Karpas-422 (cell line): ENCODE data around the gene MXD1. TPM values are rescaled to one million over a fixed set of nuclear protein-coding genes. Genes with fewer than 3 reads are reported as not detected.

Source experiments
- DNase-seq: peaks from one replicate; pipeline ENCODE4 v3.0.0-alpha.2; 2015
- H2AFZ ChIP-seq: fragments of 200-600 bp; sonication (generic); 2 replicates; pipeline ENCODE4 v1.6.1; 2014; ENCODE audit warnings: antibody characterized with exemption, low read length, mixed read lengths
- H3K27ac ChIP-seq: fragments of 200-600 bp; sonication (generic); 2 replicates; pipeline ENCODE4 v1.5.1; 2014; ENCODE audit warnings: mild to moderate bottlenecking, low read length, moderate library complexity
- H3K27me3 ChIP-seq: fragments of 200-600 bp; sonication (generic); 2 replicates; pipeline ENCODE4 v1.6.1; 2014; ENCODE audit warnings: low read length, mixed read lengths
- H3K36me3 ChIP-seq: fragments of 200-600 bp; sonication (generic); 2 replicates; pipeline ENCODE4 v1.6.1; 2014; ENCODE audit warnings: low read length, mixed read lengths; ENCODE audit not compliant: insufficient read depth
- H3K4me1 ChIP-seq: fragments of 200-600 bp; sonication (generic); 2 replicates; pipeline ENCODE4 v1.6.1; 2014; ENCODE audit warnings: mild to moderate bottlenecking, low read length, mixed read lengths
- H3K4me2 ChIP-seq: fragments of 200-600 bp; sonication (generic); 2 replicates; pipeline ENCODE4 v1.6.1; 2014; ENCODE audit warnings: low read length, low read depth, mild to moderate bottlenecking; ENCODE audit not compliant: poor library complexity, severe bottlenecking
- H3K4me3 ChIP-seq: fragments of 200-600 bp; sonication (generic); 2 replicates; pipeline ENCODE4 v1.5.1; 2014; ENCODE audit warnings: mild to moderate bottlenecking, antibody characterized with exemption, low read length, mixed read lengths
- H3K79me2 ChIP-seq: fragments of 200-600 bp; sonication (generic); 2 replicates; pipeline ENCODE4 v1.6.1; 2014; ENCODE audit warnings: mild to moderate bottlenecking, low read length, mixed read lengths
- H3K9ac ChIP-seq: fragments of 200-600 bp; sonication (generic); 2 replicates; pipeline ENCODE4 v1.6.0; 2014; ENCODE audit warnings: low read length
- H3K9me2 ChIP-seq: fragments of 200-600 bp; sonication (generic), shearing (Covaris generic); replicated peaks from 2 replicates; pipeline ENCODE4 v1.6.0; 2014; ENCODE audit warnings: mild to moderate bottlenecking, low read length, moderate library complexity; ENCODE audit not compliant: insufficient read depth
- H3K9me3 ChIP-seq: fragments of 300-700, 200-600 bp; sonication (generic); 2 replicates; pipeline ENCODE4 v1.6.1; 2014; ENCODE audit warnings: low read length, mixed read lengths
- H4K20me1 ChIP-seq: fragments of 200-600 bp; sonication (generic); 2 replicates; pipeline ENCODE4 v1.6.1; 2014; ENCODE audit warnings: mild to moderate bottlenecking, antibody characterized with exemption, low read length, low read depth; ENCODE audit not compliant: insufficient read depth
- total RNA-seq: library from RNA; depleted of rRNA; stranded (reverse); fragments of >200 nt; shearing (Covaris generic); gene quantifications from 2 replicates; pipeline ENCODE4 v1.2.3, GENCODE V29; 2014; ENCODE audit warnings: low replicate concordance

MXD1 gene
- total RNA-seq, 1 experiment from 2014 or later = 29.3 TPM

DNA sequence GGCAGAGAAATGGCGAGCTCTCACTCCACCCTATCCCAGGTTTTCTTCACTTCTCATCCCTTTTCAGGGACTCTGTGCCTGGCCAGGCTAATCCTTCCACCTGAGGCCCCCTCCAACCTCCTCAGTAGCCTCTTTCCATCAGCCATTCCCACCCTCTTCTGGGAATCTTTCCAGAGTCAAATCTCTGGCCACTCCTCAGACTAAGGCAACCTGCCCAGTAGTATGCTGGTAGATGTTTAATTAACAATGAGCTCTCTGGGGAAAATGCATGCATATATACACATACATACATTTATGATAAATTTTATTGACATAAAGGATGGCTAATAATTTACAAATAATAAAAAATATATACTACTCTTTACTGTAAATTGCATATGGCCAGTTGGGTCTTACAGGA is 57.9 kb downstream of the MXD1 start:
- Histone ChIP-seq H4K20me1 (no peaks in the 10 kb centered on the region), H3K9me3 (no peaks in the 10 kb centered on the region), H3K27ac (no peak overlapping the region), H3K4me2 (no peak overlapping the region), H2AFZ (no peak overlapping the region), H3K36me3 (no peaks in the 10 kb centered on the region), H3K9me2 (no peaks in the 10 kb centered on the region), H3K9ac (no peak overlapping the region), H3K79me2 (no peaks in the 10 kb centered on the region), H3K4me3 (no peak overlapping the region), H3K4me1 (no peaks in the 10 kb centered on the region), H3K27me3 (no peaks in the 10 kb centered on the region)
- DNase-seq = no peak

DNA sequence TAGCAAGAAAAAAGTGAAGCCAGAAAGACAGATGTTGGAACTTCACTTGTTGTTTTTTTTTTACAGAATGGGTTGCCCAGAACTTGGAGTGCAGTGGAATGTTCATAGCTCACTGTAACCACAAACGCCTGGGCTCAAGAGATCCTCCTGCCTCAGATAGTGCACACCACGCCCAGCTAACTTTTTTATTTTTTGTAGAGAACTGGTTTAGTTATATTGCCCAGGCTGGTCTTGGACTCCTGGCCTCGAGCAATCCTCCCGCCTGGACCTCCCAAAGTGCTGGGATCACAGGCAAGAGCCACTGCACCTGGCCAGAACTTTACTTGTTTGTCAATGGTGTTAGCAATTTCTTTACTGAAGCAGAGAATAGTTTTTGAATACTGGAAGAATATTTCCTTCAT is 58.4 kb downstream of the MXD1 start:
- DNase-seq = no peak
- Histone ChIP-seq H3K4me3 (no peak overlapping the region), H4K20me1 (no peaks in the 10 kb centered on the region), H3K27me3 (no peaks in the 10 kb centered on the region), H3K4me2 (no peak overlapping the region), H3K9me3 (no peaks in the 10 kb centered on the region), H3K4me1 (no peaks in the 10 kb centered on the region), H2AFZ (no peak overlapping the region), H3K36me3 (no peaks in the 10 kb centered on the region), H3K9ac (no peak overlapping the region), H3K27ac (no peak overlapping the region), H3K79me2 (no peaks in the 10 kb centered on the region), H3K9me2 (no peaks in the 10 kb centered on the region)

DNA sequence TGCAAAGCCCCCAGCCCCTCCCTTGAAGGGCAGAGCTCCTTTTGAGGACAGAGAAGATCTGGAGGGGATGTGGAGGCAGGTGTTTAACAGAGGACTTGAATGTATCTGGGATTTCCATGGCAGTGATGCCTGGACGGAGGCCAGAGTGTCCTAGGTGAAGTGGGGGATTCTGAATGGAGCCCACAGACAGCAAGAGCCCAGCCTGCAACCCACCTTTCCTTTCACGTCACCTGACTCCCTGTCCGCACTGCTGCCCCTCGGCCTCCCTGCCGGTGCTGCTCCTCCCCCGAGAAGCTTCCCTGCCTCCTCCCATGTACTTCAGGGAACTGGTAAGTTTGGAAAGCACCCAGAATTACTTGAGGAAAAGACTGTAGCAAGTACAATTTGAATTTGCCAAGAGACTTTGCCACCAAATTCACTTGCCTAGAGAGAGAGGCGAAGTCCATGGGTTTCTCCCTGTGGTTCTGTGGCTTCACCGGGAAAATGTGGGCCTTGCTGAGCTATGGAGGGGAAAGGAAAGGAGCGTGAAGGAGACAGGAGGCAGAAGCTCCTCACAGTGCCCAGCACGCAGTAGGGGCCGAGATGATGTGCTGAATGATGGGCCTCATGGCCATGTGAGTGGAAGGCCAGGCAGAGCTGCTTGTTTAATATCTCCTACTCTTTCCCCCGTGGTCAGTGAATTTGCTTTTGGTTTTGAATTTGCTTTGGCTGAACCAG is 60.4 kb downstream of the MXD1 start:
- Histone ChIP-seq H3K9me2 (no peaks in the 10 kb centered on the region), H3K4me2 (no peak overlapping the region), H3K4me3 (no peak overlapping the region), H3K79me2 (no peaks in the 10 kb centered on the region), H3K36me3 (no peaks in the 10 kb centered on the region), H2AFZ (no peak overlapping the region), H3K27me3 (no peaks in the 10 kb centered on the region), H3K4me1 (no peaks in the 10 kb centered on the region), H3K9me3 (no peaks in the 10 kb centered on the region), H3K9ac (no peak overlapping the region), H4K20me1 (no peaks in the 10 kb centered on the region), H3K27ac (no peak overlapping the region)
- DNase-seq = no peak

DNA sequence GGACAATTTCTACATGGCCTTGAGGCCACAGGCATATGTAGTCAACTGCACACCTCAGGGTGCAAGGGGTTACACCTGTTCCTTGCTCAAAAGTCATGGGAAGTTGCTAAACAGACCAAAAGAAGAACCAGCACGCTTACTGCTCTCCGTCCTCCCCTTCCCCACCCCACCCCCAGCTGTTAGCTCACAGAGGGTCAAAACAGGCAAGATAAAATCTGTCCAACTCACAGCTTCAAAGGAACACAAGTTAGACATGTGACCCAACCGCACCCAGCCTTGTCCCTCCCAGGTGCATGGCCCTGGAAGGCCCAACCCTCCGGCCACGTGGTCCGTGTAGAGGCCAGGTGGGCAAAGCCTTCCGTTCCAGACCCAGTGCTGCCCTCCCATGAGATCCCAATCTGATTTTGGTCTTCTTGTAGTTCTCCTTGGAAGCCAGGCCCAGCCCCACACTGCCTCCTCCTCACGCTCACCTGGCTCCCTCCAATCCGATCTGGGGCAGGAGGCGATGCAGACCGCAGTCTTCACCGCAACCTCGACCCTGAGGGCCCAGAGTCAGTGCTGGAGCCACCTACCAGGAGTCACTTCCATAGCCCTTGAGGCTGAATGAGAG is 61.0 kb downstream of the MXD1 start:
- H3K9ac ChIP-seq = no peak overlapping the region
- H3K9me2 ChIP-seq = no peaks in the 10 kb centered on the region
- H3K4me1 ChIP-seq = no peaks in the 10 kb centered on the region
- H3K36me3 ChIP-seq = no peaks in the 10 kb centered on the region
- H3K27ac ChIP-seq = no peak overlapping the region
- no peak for DNase-seq
- H2AFZ ChIP-seq = no peak overlapping the region
- H3K9me3 ChIP-seq = no peaks in the 10 kb centered on the region
- no peaks in the 10 kb centered on the region for H3K79me2 ChIP-seq
- H3K4me2 ChIP-seq = no peak overlapping the region
- no peak overlapping the region for H3K4me3 ChIP-seq
- H3K27me3 ChIP-seq = no peaks in the 10 kb centered on the region
- H4K20me1 ChIP-seq = no peaks in the 10 kb centered on the region

DNA sequence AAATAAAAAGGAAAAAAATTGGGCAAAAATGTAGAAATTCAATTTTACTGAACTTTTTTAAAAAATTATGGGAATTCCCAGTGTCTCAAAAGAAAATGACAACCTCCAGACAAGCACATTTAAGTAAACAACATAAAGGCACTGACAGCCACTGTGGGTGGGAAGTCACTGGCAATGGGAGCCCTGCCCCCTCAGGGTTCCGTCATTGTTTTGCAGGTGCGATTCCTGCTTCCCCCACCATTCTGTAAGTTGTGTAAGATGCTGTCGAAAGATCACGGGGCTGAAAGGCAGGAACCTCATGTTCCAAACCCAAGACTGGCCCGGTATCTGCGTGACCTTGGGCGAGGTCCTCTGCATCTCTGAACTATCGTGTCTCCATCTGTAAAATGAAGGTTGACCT is 62.3 kb downstream of the MXD1 start:
- no peaks in the 10 kb centered on the region for H4K20me1 ChIP-seq
- no peak overlapping the region for H3K4me3 ChIP-seq
- no peak overlapping the region for H3K4me2 ChIP-seq
- H3K79me2 ChIP-seq = no peaks in the 10 kb centered on the region
- H3K4me1 ChIP-seq = no peaks in the 10 kb centered on the region
- no peaks in the 10 kb centered on the region for H3K9me2 ChIP-seq
- H3K27me3 ChIP-seq = no peaks in the 10 kb centered on the region
- H3K9me3 ChIP-seq = no peaks in the 10 kb centered on the region
- DNase-seq = no peak
- no peak overlapping the region for H2AFZ ChIP-seq
- H3K36me3 ChIP-seq = no peaks in the 10 kb centered on the region
- no peak overlapping the region for H3K9ac ChIP-seq
- H3K27ac ChIP-seq = no peak overlapping the region

DNA sequence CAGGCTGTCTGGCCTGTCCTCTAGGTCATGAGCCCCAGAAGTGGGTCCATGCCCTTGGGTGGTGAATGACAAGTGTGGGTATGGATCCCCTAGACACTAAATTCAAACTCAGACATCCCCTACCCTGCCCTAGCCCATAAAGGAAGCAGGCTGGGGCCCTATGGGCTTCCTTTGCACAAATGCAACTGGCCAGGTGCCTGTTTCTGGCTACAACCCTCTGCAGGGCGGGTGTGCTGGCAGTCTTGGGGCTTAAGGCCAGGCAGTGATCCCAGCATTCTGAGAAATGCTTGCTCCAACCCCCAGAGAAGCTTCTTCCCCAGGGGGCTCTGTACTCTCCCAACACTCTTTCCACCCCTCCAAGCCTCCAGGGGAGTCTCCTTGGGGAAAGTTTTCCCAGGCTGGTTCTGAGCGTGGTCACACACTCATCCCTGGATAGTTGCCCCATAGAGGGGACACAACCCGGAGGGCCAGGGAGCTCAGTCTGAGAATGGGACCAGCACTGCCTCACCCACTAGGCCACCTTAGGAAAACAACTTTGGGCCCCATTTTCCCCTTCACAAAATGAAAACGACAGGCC is 63.1 kb downstream of the MXD1 start:
- H3K36me3 ChIP-seq = no peaks in the 10 kb centered on the region
- no peak overlapping the region for H2AFZ ChIP-seq
- H3K27me3 ChIP-seq = no peaks in the 10 kb centered on the region
- H3K79me2 ChIP-seq = no peaks in the 10 kb centered on the region
- no peaks in the 10 kb centered on the region for H3K9me3 ChIP-seq
- no peak overlapping the region for H3K4me3 ChIP-seq
- no peak for DNase-seq
- no peak overlapping the region for H3K27ac ChIP-seq
- no peaks in the 10 kb centered on the region for H4K20me1 ChIP-seq
- no peak overlapping the region for H3K9ac ChIP-seq
- H3K4me2 ChIP-seq = no peak overlapping the region
- H3K4me1 ChIP-seq = no peaks in the 10 kb centered on the region
- H3K9me2 ChIP-seq = no peaks in the 10 kb centered on the region

DNA sequence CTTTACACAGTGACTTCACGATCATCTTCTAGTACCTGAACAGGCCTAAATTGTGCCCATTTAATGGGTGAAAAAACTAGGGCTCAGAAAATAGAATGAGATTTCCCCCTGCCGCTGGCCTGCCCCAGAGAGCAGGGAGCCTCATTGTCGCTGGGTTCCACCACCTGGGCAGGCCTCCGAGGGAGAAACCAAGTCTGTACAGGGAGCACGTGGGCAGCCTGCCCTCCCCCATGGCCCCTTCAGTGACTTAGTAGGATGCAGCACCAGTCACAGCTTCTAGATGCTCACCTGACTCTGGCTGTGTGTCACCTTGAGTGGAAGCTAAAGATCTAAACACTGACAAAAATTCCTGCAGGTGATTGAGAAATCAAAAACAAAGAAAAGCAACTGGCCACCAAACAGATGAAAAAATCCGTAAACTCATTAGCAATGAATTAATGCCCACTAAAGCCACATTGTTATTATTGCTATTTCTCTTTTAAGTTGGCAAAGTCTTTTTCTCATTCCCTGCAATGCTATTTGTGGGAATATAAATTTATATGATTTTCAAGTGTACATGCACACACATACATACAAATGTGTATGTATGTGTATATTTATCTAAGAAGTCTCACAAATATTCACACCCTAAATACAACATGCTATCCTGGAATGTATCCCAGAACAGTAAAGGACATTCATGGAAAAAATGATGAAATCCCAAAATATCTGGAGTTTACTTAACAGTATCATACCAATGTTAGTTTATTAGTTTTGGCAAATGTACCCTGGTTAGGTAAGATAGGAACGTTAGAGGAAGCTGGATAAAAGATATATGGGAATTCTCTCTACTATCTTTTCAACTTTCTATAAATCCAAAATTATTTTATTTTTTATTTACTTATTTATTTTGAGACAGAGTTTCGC is 65.2 kb downstream of the MXD1 start:
- no peak for DNase-seq
- H3K79me2 ChIP-seq = no peaks in the 10 kb centered on the region
- H3K4me2 ChIP-seq = no peak overlapping the region
- H3K4me1 ChIP-seq = no peaks in the 10 kb centered on the region
- H3K9me3 ChIP-seq = no peaks in the 10 kb centered on the region
- no peak overlapping the region for H3K9ac ChIP-seq
- H3K4me3 ChIP-seq = no peak overlapping the region
- no peaks in the 10 kb centered on the region for H3K36me3 ChIP-seq
- no peak overlapping the region for H3K27ac ChIP-seq
- no peak overlapping the region for H2AFZ ChIP-seq
- H3K9me2 ChIP-seq = no peaks in the 10 kb centered on the region
- H3K27me3 ChIP-seq = no peaks in the 10 kb centered on the region
- no peaks in the 10 kb centered on the region for H4K20me1 ChIP-seq

DNA sequence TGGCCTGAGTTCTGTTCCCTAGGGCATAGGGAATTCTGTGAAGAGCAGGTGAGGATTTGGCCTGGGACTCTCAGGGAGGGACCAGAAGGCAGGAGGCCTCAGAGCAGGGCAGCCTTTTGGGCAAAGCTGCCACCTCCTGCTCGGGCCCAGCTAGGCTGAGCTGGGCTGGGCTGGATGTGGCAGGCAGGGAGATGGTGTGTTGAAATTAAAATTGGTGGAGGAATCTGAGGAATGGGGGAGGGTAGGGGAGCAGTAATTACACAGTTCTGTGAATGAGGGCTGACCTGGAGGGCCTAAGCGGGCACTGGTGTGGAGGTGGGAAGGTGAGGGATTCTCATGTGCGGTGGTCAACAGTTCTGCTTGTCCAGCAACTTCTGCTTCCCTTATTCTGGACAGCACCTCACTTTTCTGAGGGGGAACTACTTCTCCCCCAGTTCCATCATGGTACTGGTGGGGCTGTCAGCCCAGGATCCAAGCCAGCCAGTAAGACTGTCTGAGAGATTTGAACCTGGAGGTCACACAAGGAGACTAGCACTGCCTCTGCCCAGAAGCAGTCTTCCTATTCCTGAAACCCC is 68.6 kb downstream of the MXD1 start:
- no peak overlapping the region for H2AFZ ChIP-seq
- no peak for DNase-seq
- no peaks in the 10 kb centered on the region for H3K9me2 ChIP-seq
- H3K4me3 ChIP-seq = no peak overlapping the region
- no peak overlapping the region for H3K27ac ChIP-seq
- H3K27me3 ChIP-seq = no peaks in the 10 kb centered on the region
- H3K4me1 ChIP-seq = no peaks in the 10 kb centered on the region
- H3K9me3 ChIP-seq = no peaks in the 10 kb centered on the region
- no peaks in the 10 kb centered on the region for H4K20me1 ChIP-seq
- H3K79me2 ChIP-seq = no peaks in the 10 kb centered on the region
- H3K9ac ChIP-seq = no peak overlapping the region
- no peak overlapping the region for H3K4me2 ChIP-seq
- no peaks in the 10 kb centered on the region for H3K36me3 ChIP-seq
